Endometrial microvascular endothelial cells (primary cell): Measurements from ENCODE around the gene PTPN1. TPM values are rescaled to one million over a fixed set of nuclear protein-coding genes. Genes with fewer than 3 reads are reported as not detected.
"Not testable (repeated sequence)": the region's sequence is repeated elsewhere in the genome, so short reads cannot be mapped to it uniquely, and the experiment has no call there.

Experiments
- in situ Hi-C: cut with HindIII; loops from 2 replicates; pipeline ENCODE4 v1.10.0; 2017; ENCODE audit warnings: low sequenced_read_pairs, low pct_unique_long_range_greater_than_20kb; ENCODE audit errors: inconsistent ontology term
- total RNA-seq: library from RNA; depleted of rRNA; stranded (reverse); fragments of >200 nt; gene quantifications from one replicate; pipeline ENCODE4 v1.2.3, GENCODE V29; 2015; ENCODE audit errors: inconsistent ontology term

The PTPN1 gene
- total RNA-seq, 1 donor from 2014 or later, result 89.3 TPM

- in situ Hi-C loops, result no loop called here
These were observed 13.5 kb downstream of the PTPN1 start for GRCh38 chr20:50523552-50524167.

- in situ Hi-C loops, result no loop called here
These were observed 15.5 kb downstream of the PTPN1 start for GRCh38 chr20:50525681-50526080.

- in situ Hi-C loops, result no loop called here
These were observed 16.3 kb downstream of the PTPN1 start for GRCh38 chr20:50526403-50526989.

- in situ Hi-C loops, result no loop called here
These were observed 17.0 kb downstream of the PTPN1 start for GRCh38 chr20:50527068-50527605.

- in situ Hi-C loops, result no loop called here
These were observed 17.9 kb downstream of the PTPN1 start for GRCh38 chr20:50528129-50528528.

GRCh38 chr20:50528804-50529351, 18.7 kb downstream of the PTPN1 start:
- in situ Hi-C loops, result no loop called here

GRCh38 chr20:50532221-50532620, 22.0 kb downstream of the PTPN1 start:
- in situ Hi-C loops, result no loop called here

GRCh38 chr20:50533061-50533460, 22.9 kb downstream of the PTPN1 start:
- in situ Hi-C loops, result no loop called here

GRCh38 chr20:50533464-50533863, 23.3 kb downstream of the PTPN1 start:
- in situ Hi-C loops, result no loop called here

- in situ Hi-C loops, result no loop called here
These were observed 24.4 kb downstream of the PTPN1 start for GRCh38 chr20:50534567-50534966.

GRCh38 chr20:50535162-50535561, 25.0 kb downstream of the PTPN1 start:
- in situ Hi-C loops, result no loop called here

- in situ Hi-C loops, result no loop called here
These were observed 26.1 kb downstream of the PTPN1 start for GRCh38 chr20:50536333-50536732.

GRCh38 chr20:50537546-50538201, 27.5 kb downstream of the PTPN1 start:
- in situ Hi-C loops, result no loop called here

GRCh38 chr20:50538276-50538675, 28.1 kb downstream of the PTPN1 start:
- in situ Hi-C loops, result no loop called here

GRCh38 chr20:50539798-50540197, 29.6 kb downstream of the PTPN1 start:
- in situ Hi-C loops, result not testable (repeated sequence)

- in situ Hi-C loops, result no loop called here
These were observed 30.7 kb downstream of the PTPN1 start for GRCh38 chr20:50540620-50541605.

GRCh38 chr20:50541606-50542041, 31.4 kb downstream of the PTPN1 start:
- in situ Hi-C loops, result no loop called here

GRCh38 chr20:50543326-50543725, 33.1 kb downstream of the PTPN1 start:
- in situ Hi-C loops, result no loop called here

GRCh38 chr20:50545126-50545525, 34.9 kb downstream of the PTPN1 start:
- in situ Hi-C loops, result no loop called here
